ENCODE data around the gene ASTN2. TPM values are rescaled to one million over a fixed set of nuclear protein-coding genes. Genes with fewer than 3 reads are reported as not detected.
"Not testable (repeated sequence)": the region's sequence is repeated elsewhere in the genome, so short reads cannot be mapped to it uniquely, and the experiment has no call there.

ASTN2 gene
- total RNA-seq, 1 donor from 2014 or later, result 2.8 TPM

GRCh38 chr9:117073539-117074341 lies 341.1 kb downstream of the ASTN2 start:
- Mint-ChIP-seq H3K9me3 (no peaks in the 10 kb centered on the region), H3K27ac (no peak overlapping the region), H3K36me3 (ENCODE audit: low read depth) (no peaks in the 10 kb centered on the region), H3K27me3 (no peaks in the 10 kb centered on the region), H3K4me1 (no peaks in the 10 kb centered on the region), H3K4me3 (no peak overlapping the region)
- DNase-seq, result no peak
- intact Hi-C loops (cut with micrococcal nuclease), result no loop called here

- intact Hi-C loops (cut with micrococcal nuclease), result no loop called here
- DNase-seq, result no peak
- Mint-ChIP-seq H3K9me3 (no peaks in the 10 kb centered on the region), H3K27me3 (no peaks in the 10 kb centered on the region), H3K4me1 (no peaks in the 10 kb centered on the region), H3K4me3 (no peak overlapping the region), H3K36me3 (ENCODE audit: low read depth) (no peaks in the 10 kb centered on the region), H3K27ac (no peak overlapping the region)
These were observed 341.8 kb downstream of the ASTN2 start for GRCh38 chr9:117073071-117073470.

GRCh38 chr9:117072216-117072615 lies 342.6 kb downstream of the ASTN2 start:
- Mint-ChIP-seq H3K27ac (no peak overlapping the region), H3K9me3 (no peaks in the 10 kb centered on the region), H3K4me3 (no peak overlapping the region), H3K4me1 (no peaks in the 10 kb centered on the region), H3K36me3 (ENCODE audit: low read depth) (no peaks in the 10 kb centered on the region), H3K27me3 (no peaks in the 10 kb centered on the region)
- DNase-seq, result no peak
- intact Hi-C loops (cut with micrococcal nuclease), result no loop called here

- H3K4me3 Mint-ChIP-seq; H3K4me1 Mint-ChIP-seq; H3K36me3 Mint-ChIP-seq (ENCODE audit: low read depth); intact Hi-C loops (cut with micrococcal nuclease); DNase-seq; H3K27ac Mint-ChIP-seq; H3K27me3 Mint-ChIP-seq; H3K9me3 Mint-ChIP-seq: not testable (repeated sequence)
These were observed 343.1 kb downstream of the ASTN2 start for GRCh38 chr9:117071673-117072207.

- no peaks in the 10 kb centered on the region for H3K27me3 Mint-ChIP-seq
- H3K4me1 Mint-ChIP-seq, result no peaks in the 10 kb centered on the region
- H3K36me3 Mint-ChIP-seq (ENCODE audit: low read depth), result no peaks in the 10 kb centered on the region
- no peaks in the 10 kb centered on the region for H3K9me3 Mint-ChIP-seq
- intact Hi-C loops (cut with micrococcal nuclease), result no loop called here
- H3K27ac Mint-ChIP-seq, result no peak overlapping the region
- no peak overlapping the region for H3K4me3 Mint-ChIP-seq
- no peak for DNase-seq
These were observed 351.0 kb downstream of the ASTN2 start for GRCh38 chr9:117063721-117064471.

GRCh38 chr9:117060963-117061362 lies 353.9 kb downstream of the ASTN2 start:
- no peak overlapping the region for H3K27ac Mint-ChIP-seq
- no peaks in the 10 kb centered on the region for H3K9me3 Mint-ChIP-seq
- no peaks in the 10 kb centered on the region for H3K36me3 Mint-ChIP-seq (ENCODE audit: low read depth)
- H3K27me3 Mint-ChIP-seq, result no peaks in the 10 kb centered on the region
- DNase-seq, result no peak
- intact Hi-C loops (cut with micrococcal nuclease), result no loop called here
- no peak overlapping the region for H3K4me3 Mint-ChIP-seq
- no peaks in the 10 kb centered on the region for H3K4me1 Mint-ChIP-seq

- H3K4me1 Mint-ChIP-seq, result no peaks in the 10 kb centered on the region
- H3K27me3 Mint-ChIP-seq, result no peaks in the 10 kb centered on the region
- no peaks in the 10 kb centered on the region for H3K36me3 Mint-ChIP-seq (ENCODE audit: low read depth)
These were observed 364.9 kb downstream of the ASTN2 start for GRCh38 chr9:117050007-117050406.

GRCh38 chr9:117046666-117047327 lies 368.1 kb downstream of the ASTN2 start:
- H3K4me3 Mint-ChIP-seq, result no peak overlapping the region
- DNase-seq, result no peak
- H3K36me3 Mint-ChIP-seq (ENCODE audit: low read depth), result no peaks in the 10 kb centered on the region
- H3K9me3 Mint-ChIP-seq, result no peaks in the 10 kb centered on the region
- H3K4me1 Mint-ChIP-seq, result no peaks in the 10 kb centered on the region
- no peak overlapping the region for H3K27ac Mint-ChIP-seq
- intact Hi-C loops (cut with micrococcal nuclease), result no loop called here
- H3K27me3 Mint-ChIP-seq, result no peaks in the 10 kb centered on the region

More at GRCh38 chr9:117050007-117050406, 364.9 kb downstream of the ASTN2 start:
- no peak for DNase-seq
- intact Hi-C loops (cut with micrococcal nuclease), result no loop called here
- H3K27ac Mint-ChIP-seq, result no peak overlapping the region
- H3K4me3 Mint-ChIP-seq, result no peak overlapping the region
- H3K9me3 Mint-ChIP-seq, result no peaks in the 10 kb centered on the region

- Mint-ChIP-seq H3K4me3 (no peak overlapping the region), H3K4me1 (no peaks in the 10 kb centered on the region), H3K27me3 (no peaks in the 10 kb centered on the region), H3K27ac (no peak overlapping the region), H3K9me3 (peaks cover 3% of the 10 kb centered on the region), H3K36me3 (ENCODE audit: low read depth) (no peaks in the 10 kb centered on the region)
- intact Hi-C loops (cut with micrococcal nuclease), result no loop called here
- no peak for DNase-seq
These were observed 370.6 kb downstream of the ASTN2 start for GRCh38 chr9:117044241-117044640.

GRCh38 chr9:117043159-117043558 lies 371.7 kb downstream of the ASTN2 start:
- no peak overlapping the region for H3K4me3 Mint-ChIP-seq
- no peaks in the 10 kb centered on the region for H3K36me3 Mint-ChIP-seq (ENCODE audit: low read depth)
- peaks cover 3% of the 10 kb centered on the region for H3K9me3 Mint-ChIP-seq
- no peaks in the 10 kb centered on the region for H3K27me3 Mint-ChIP-seq
- DNase-seq, result no peak
- no peak overlapping the region for H3K27ac Mint-ChIP-seq
- no peaks in the 10 kb centered on the region for H3K4me1 Mint-ChIP-seq
- intact Hi-C loops (cut with micrococcal nuclease), result no loop called here

- no peak overlapping the region for H3K27ac Mint-ChIP-seq
- intact Hi-C loops (cut with micrococcal nuclease), result no loop called here
These were observed 379.3 kb downstream of the ASTN2 start for GRCh38 chr9:117035546-117035945.

GRCh38 chr9:117034866-117035265 lies 380.0 kb downstream of the ASTN2 start:
- Mint-ChIP-seq H3K9me3 (no peaks in the 10 kb centered on the region), H3K4me1 (no peaks in the 10 kb centered on the region), H3K27ac (no peak overlapping the region), H3K36me3 (ENCODE audit: low read depth) (no peaks in the 10 kb centered on the region), H3K4me3 (no peak overlapping the region), H3K27me3 (no peaks in the 10 kb centered on the region)
- DNase-seq, result no peak
- intact Hi-C loops (cut with micrococcal nuclease), result no loop called here

More at GRCh38 chr9:117035546-117035945, 379.3 kb downstream of the ASTN2 start:
- H3K9me3 Mint-ChIP-seq, result no peaks in the 10 kb centered on the region
- H3K27me3 Mint-ChIP-seq, result no peaks in the 10 kb centered on the region
- H3K4me1 Mint-ChIP-seq, result no peaks in the 10 kb centered on the region
- H3K4me3 Mint-ChIP-seq, result no peak overlapping the region
- no peaks in the 10 kb centered on the region for H3K36me3 Mint-ChIP-seq (ENCODE audit: low read depth)
- no peak for DNase-seq

- Mint-ChIP-seq H3K4me3 (no peak overlapping the region), H3K36me3 (ENCODE audit: low read depth) (no peaks in the 10 kb centered on the region), H3K9me3 (no peaks in the 10 kb centered on the region), H3K27me3 (no peaks in the 10 kb centered on the region), H3K4me1 (no peaks in the 10 kb centered on the region), H3K27ac (no peak overlapping the region)
- intact Hi-C loops (cut with micrococcal nuclease), result no loop called here
- DNase-seq, result no peak
These were observed 384.5 kb downstream of the ASTN2 start for GRCh38 chr9:117030254-117030768.

- Mint-ChIP-seq H3K9me3 (no peaks in the 10 kb centered on the region), H3K36me3 (ENCODE audit: low read depth) (no peaks in the 10 kb centered on the region), H3K4me1 (no peaks in the 10 kb centered on the region), H3K27ac (no peak overlapping the region), H3K27me3 (no peaks in the 10 kb centered on the region), H3K4me3 (no peak overlapping the region)
- DNase-seq, result no peak
- intact Hi-C loops (cut with micrococcal nuclease), result no loop called here
These were observed 385.5 kb downstream of the ASTN2 start for GRCh38 chr9:117029341-117029740.
